DND-41 (cell line): ENCODE measurements around the gene SHROOM1.
"Not testable (repeated sequence)": the region's sequence is repeated elsewhere in the genome, so short reads cannot be mapped to it uniquely, and the experiment has no call there.

Experiments used
- CTCF ChIP-seq: IDR thresholded peaks from 2 replicates; pipeline ENCODE4 v1.5.1; 2012; ENCODE audit warnings: borderline replicate concordance, low read length, moderate library complexity, mild to moderate bottlenecking; ENCODE audit not compliant: poor library complexity, severe bottlenecking; ENCODE audit errors: extremely low read depth
- EZH2 ChIP-seq: IDR thresholded peaks from 3 replicates; pipeline ENCODE4 v1.6.1; 2012; ENCODE audit warnings: borderline replicate concordance, low read depth, mild to moderate bottlenecking, moderate library complexity, low read length, inconsistent platforms; ENCODE audit not compliant: severe bottlenecking

GRCh38 chr5:132806804-132807162 is 23.7 kb downstream of the SHROOM1 start:
- TF ChIP-seq CTCF, EZH2: not testable (repeated sequence)
